AG10803 (cell line): ENCODE measurements around the gene SIGLEC5.
"Not testable (repeated sequence)": the region's sequence is repeated elsewhere in the genome, so short reads cannot be mapped to it uniquely, and the experiment has no call there.

Source experiments
- DNase-seq: peaks from one replicate; pipeline ENCODE4 v3.0.0; 2010; ENCODE audit warnings: low read depth
- H3K4me3 ChIP-seq: 2 replicates; pipeline ENCODE4 v1.5.1; 2011; ENCODE audit warnings: mild to moderate bottlenecking, low read length, control low read depth
- CTCF ChIP-seq: conservative IDR thresholded peaks from 2 replicates; pipeline ENCODE4 v1.5.1; 2011; ENCODE audit warnings: mild to moderate bottlenecking, low read length, control low read depth, inconsistent platforms

SIGLEC5 gene

GRCh38 chr19:51660975-51661600, 30.9 kb upstream of the SIGLEC5 start:
- no peak overlapping the region for H3K4me3 ChIP-seq
- TF ChIP-seq CTCF, result peak; percentile 78
- DNase-seq, result peak; percentile 73

- no peak for TF ChIP-seq CTCF
- no peak overlapping the region for H3K4me3 ChIP-seq
- no peak for DNase-seq
These were observed 24.6 kb upstream of the SIGLEC5 start for GRCh38 chr19:51654783-51655182.

GRCh38 chr19:51653162-51653561, 23.0 kb upstream of the SIGLEC5 start:
- no peak for TF ChIP-seq CTCF
- H3K4me3 ChIP-seq, result no peak overlapping the region
- DNase-seq, result no peak

- TF ChIP-seq CTCF, result no peak
- no peak for DNase-seq
- no peak overlapping the region for H3K4me3 ChIP-seq
These were observed 22.1 kb upstream of the SIGLEC5 start for GRCh38 chr19:51652266-51652665.

GRCh38 chr19:51651216-51651846, 21.1 kb upstream of the SIGLEC5 start:
- no peak for TF ChIP-seq CTCF
- H3K4me3 ChIP-seq, result no peak overlapping the region
- DNase-seq, result no peak

GRCh38 chr19:51647318-51647717, 17.1 kb upstream of the SIGLEC5 start:
- no peak for DNase-seq
- no peak for TF ChIP-seq CTCF
- H3K4me3 ChIP-seq, result no peak overlapping the region

- H3K4me3 ChIP-seq, DNase-seq: not testable (repeated sequence)
These were observed 16.5 kb upstream of the SIGLEC5 start, which contains the start of gene SIGLEC14 for GRCh38 chr19:51646730-51647129. SIGLEC14 (minus strand) TSS chr19:51646825; CDS start chr19:51646759, 66 bp downstream.
